Urothelium cell line (cell line): ENCODE results near the gene TMOD1.
"Not testable (repeated sequence)": the region's sequence is repeated elsewhere in the genome, so short reads cannot be mapped to it uniquely, and the experiment has no call there.

Experiments used
- DNase-seq: peaks from one replicate; pipeline ENCODE4 v3.0.0; 2011; ENCODE audit warnings: low spot score, mixed read lengths
- FAIRE-seq: peaks from 2 replicates; lab custom pipeline; 2011; peaks lifted over from hg19 to GRCh38; lab: Jason Lieb, UNC

Gene TMOD1

GRCh38 chr9:97563458-97564135 lies 62.1 kb downstream of the TMOD1 start:
- DNase-seq = no peak
- no peak for FAIRE-seq

GRCh38 chr9:97564291-97565175 lies 63.1 kb downstream of the TMOD1 start:
- peak; percentile 44 for DNase-seq
- FAIRE-seq = no peak

GRCh38 chr9:97565262-97565661 lies 63.8 kb downstream of the TMOD1 start:
- DNase-seq (no peak), FAIRE-seq (no peak)

- FAIRE-seq (no peak), DNase-seq (no peak)
Observed at GRCh38 chr9:97567182-97567893, 65.9 kb downstream of the TMOD1 start.

GRCh38 chr9:97567894-97568202 lies 66.4 kb downstream of the TMOD1 start:
- DNase-seq (no peak), FAIRE-seq (no peak)

GRCh38 chr9:97568461-97569275 lies 67.2 kb downstream of the TMOD1 start:
- FAIRE-seq = no peak
- no peak for DNase-seq

GRCh38 chr9:97570899-97571298 lies 69.4 kb downstream of the TMOD1 start:
- no peak for DNase-seq
- FAIRE-seq = no peak

GRCh38 chr9:97571664-97572063 lies 70.2 kb downstream of the TMOD1 start:
- DNase-seq = no peak
- no peak for FAIRE-seq

GRCh38 chr9:97572196-97572891 lies 70.9 kb downstream of the TMOD1 start:
- FAIRE-seq (no peak), DNase-seq (no peak)

GRCh38 chr9:97572892-97573365 lies 71.5 kb downstream of the TMOD1 start:
- FAIRE-seq (no peak), DNase-seq (no peak)

GRCh38 chr9:97573482-97574073 lies 72.1 kb downstream of the TMOD1 start:
- no peak for DNase-seq
- FAIRE-seq = no peak

- not testable (repeated sequence) for FAIRE-seq, DNase-seq
Observed at GRCh38 chr9:97574101-97574571, 72.7 kb downstream of the TMOD1 start.

- FAIRE-seq, DNase-seq: not testable (repeated sequence)
Observed at GRCh38 chr9:97574921-97575672, 73.6 kb downstream of the TMOD1 start.

- FAIRE-seq (no peak), DNase-seq (no peak)
Observed at GRCh38 chr9:97575673-97576200, 74.3 kb downstream of the TMOD1 start.

- DNase-seq (no peak), FAIRE-seq (no peak)
Observed at GRCh38 chr9:97577051-97577450, 75.6 kb downstream of the TMOD1 start.

- DNase-seq = no peak
- no peak for FAIRE-seq
Observed at GRCh38 chr9:97578846-97579245, 77.4 kb downstream of the TMOD1 start.

GRCh38 chr9:97579914-97580313 lies 78.4 kb downstream of the TMOD1 start:
- no peak for FAIRE-seq
- DNase-seq = no peak

GRCh38 chr9:97581590-97581989 lies 80.1 kb downstream of the TMOD1 start:
- FAIRE-seq, DNase-seq: not testable (repeated sequence)
